CMK (cell line): ENCODE data around the gene LEO1.

Source experiments
- DNase-seq: peaks from one replicate; pipeline ENCODE4 v3.0.0-alpha.2; 2010; ENCODE audit warnings: low read depth

LEO1 gene

DNA sequence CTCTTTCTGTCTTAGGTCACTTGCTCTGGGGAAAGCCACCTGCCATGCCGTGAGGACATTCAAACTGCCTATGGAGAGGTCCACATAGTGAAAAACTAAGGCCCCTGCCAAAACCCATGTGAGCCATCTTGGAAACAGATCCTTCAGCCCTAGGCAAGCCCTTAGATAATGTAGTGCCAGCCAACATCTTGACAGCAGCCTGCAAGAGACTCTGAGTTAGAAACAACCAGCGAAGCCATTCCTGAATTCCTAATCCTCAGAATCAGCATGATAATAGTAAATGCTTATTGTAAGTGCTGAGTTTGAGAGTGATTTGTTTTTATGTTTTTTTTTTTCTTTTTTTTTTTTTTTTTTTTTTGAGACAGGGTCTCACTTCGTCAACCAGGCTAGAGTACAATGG lies 40.6 kb downstream of the LEO1 start:
- no peak for DNase-seq

DNA sequence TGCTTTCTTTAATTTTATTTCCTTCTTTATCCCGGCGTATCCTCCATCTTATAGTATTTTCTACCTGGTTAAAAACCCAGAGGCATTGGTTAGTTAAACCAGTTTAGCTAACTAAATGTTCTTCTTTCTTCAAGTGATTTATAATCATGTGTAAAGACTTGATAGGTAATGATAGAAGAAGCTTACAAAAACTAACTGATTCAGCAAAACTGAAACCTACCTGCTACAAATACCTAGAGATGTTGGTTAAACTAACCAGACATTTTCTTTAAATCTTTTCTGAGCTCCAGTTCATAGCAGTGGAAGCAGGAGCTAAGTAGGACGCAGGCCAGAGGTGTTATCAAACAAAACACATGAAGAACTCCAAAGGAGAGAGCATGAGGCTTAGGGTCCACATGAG lies 44.8 kb downstream of the LEO1 start:
- DNase-seq, result no peak

GRCh38 chr15:51924156-51925068 lies 47.2 kb downstream of the LEO1 start:
- DNase-seq, result no peak

- no peak for DNase-seq
Observed at GRCh38 chr15:51917493-51917892, 54.1 kb downstream of the LEO1 start.

GRCh38 chr15:51912528-51912927 lies 59.0 kb downstream of the LEO1 start:
- DNase-seq, result no peak

DNA sequence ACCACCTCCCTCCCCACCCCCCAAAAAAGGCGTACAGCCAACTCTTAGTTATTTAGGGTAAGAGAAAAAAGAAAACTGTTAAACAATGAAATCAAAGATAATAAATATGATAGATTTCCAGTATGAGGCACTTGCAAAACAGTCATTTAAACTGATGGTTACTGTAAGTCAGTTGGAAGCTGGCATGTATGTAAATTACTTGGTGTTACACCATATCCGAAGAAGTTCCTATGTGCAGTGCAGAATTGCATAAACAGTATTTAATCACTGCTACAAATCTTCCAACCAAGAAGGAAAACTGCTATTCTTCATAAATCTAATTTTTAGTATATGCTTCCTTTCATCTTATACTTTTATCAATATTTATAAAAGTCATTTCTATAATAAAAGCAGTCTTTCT lies 62.0 kb downstream of the LEO1 start:
- no peak for DNase-seq

DNA sequence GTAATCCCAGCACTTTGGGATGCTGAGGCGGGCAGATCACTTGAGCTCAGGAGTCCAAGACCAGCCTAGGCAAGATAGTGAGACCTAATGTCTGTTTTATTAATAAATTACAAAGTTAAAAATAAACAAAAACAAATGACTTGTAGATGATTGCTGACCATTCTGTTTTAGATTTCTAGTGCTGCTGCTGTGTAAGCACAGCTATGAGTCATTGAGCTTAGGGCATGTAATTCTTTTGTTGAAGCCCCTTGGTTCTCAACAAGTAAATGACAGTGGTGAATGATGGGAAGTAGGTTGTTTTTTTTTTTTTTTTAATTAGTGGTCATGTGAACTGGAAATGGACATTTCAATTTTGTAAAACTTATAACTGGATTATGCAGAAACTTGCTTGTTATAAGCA lies 63.3 kb downstream of the LEO1 start:
- DNase-seq, result no peak

GRCh38 chr15:51907136-51907862 lies 64.3 kb downstream of the LEO1 start:
- DNase-seq, result no peak

- no peak for DNase-seq
Observed at GRCh38 chr15:51904931-51905330, 66.6 kb downstream of the LEO1 start.

GRCh38 chr15:51904421-51904820 lies 67.2 kb downstream of the LEO1 start:
- DNase-seq, result no peak

DNA sequence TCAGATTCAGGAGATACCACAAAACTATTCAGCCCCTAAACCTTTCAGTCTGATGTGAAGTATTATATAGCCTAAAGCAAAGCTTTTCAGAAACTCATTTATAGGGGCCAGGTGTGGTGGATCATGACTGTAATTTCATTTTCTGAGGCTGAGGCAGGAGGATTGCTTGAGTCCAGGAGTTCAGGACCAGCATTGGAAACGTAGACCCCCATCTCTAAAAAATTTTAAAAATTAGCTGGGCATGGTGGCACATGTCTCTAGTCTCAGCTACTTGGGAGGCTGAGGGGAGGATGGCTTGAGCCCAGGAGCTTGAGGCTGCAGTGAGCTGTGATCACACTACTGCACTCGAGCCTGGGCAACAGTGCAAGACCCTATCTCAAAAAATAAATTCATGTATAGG lies 82.1 kb downstream of the LEO1 start:
- no peak for DNase-seq

DNA sequence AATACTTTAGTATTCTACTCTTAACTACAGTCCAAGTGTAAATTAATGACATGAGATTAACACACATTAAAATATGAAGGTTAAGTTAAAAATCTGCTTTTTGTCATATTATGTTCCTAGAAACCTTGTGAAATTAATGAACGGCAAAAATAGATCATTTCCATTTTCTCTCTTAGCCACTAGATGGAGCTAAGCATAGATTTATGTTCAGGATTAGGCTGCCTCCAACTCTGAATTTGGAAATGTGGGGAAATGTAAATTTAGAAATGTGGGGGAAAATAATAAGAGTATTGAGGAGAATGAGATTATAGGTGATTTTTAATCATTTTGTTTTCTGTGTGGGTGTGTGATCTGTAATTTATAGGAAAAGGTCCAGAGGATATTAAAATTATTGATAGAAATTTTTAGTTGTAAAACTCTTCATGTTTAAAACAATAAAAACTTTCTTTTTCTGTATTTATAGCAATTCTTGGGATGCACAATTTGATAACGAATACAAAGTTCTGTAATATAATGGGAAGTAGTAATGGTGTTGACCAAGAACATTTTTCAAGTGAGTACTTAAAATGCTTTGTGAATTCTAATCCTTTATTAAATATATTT lies 82.9 kb downstream of the LEO1 start:
- DNase-seq, result no peak
